ENCODE data around the gene SHC3.

- no peak for TF ChIP-seq GATA2 (IDR thresholded peaks at IDR 0.05; ENCODE audit: low read depth, low read length)
- TF ChIP-seq GATA3 (IDR thresholded peaks at IDR 0.05; ENCODE audit: low read depth, low read length) = no peak
Measured at GRCh38 chr9:89191004-89191403, 12.4 kb upstream of the SHC3 start.
